ENCODE data around the gene ERC2. TPM values are rescaled to one million over a fixed set of nuclear protein-coding genes. Genes with fewer than 3 reads are reported as not detected.
A peak's percentile ranks its signal among the peaks of the same experiment; 100 is the strongest.

ERC2 gene
- total RNA-seq, 1 experiment from 2014 or later: 0.90 TPM

- H3K9me3 ChIP-seq (ENCODE audit: low read depth, low read length, poor library complexity, severe bottlenecking): no peaks in the 10 kb centered on the region
- intact Hi-C loops (cut with micrococcal nuclease; ENCODE audit: unreplicated experiment): no loop called here
- no peak overlapping the region for H3K27ac ChIP-seq (ENCODE audit: low read depth, low read length, poor library complexity, severe bottlenecking)
- ChIA-PET CTCF (no interaction called here), POLR2A (ENCODE audit: low non-redundant PET) (no interaction called here)
- BruUV-seq (replicated peaks): no TSS peak
- H3K27me3 ChIP-seq (replicated peaks; ENCODE audit: insufficient read depth, low read depth, low read length, poor library complexity): no peaks in the 10 kb centered on the region
- no peak for DNase-seq (ENCODE audit: low spot score)
- TF ChIP-seq CTCF (conservative IDR thresholded peaks at IDR 0.05; ENCODE audit: low read depth, low read length) (no peak), EZH2 (IDR thresholded peaks at IDR 0.05; ENCODE audit: borderline replicate concordance, low read depth, low read length, poor library complexity, severe bottlenecking) (no peak)
- H3K4me1 ChIP-seq (ENCODE audit: insufficient read depth, low read length, poor library complexity, severe bottlenecking): no peaks in the 10 kb centered on the region
- no peaks in the 10 kb centered on the region for H3K36me3 ChIP-seq (ENCODE audit: insufficient read depth, low read length, poor library complexity, severe bottlenecking)
- no peak overlapping the region for H3K4me3 ChIP-seq (ENCODE audit: low read depth, low read length, poor library complexity, severe bottlenecking)
Measured at GRCh38 chr3:55611121-55611520, 857.1 kb downstream of the ERC2 start.

- Histone ChIP-seq H3K4me1 (ENCODE audit: insufficient read depth, low read length, poor library complexity, severe bottlenecking) (peaks cover 8% of the 10 kb centered on the region), H3K4me3 (ENCODE audit: low read depth, low read length, poor library complexity, severe bottlenecking) (no peak overlapping the region), H3K27me3 (replicated peaks; ENCODE audit: insufficient read depth, low read depth, low read length, poor library complexity) (no peaks in the 10 kb centered on the region), H3K27ac (ENCODE audit: low read depth, low read length, poor library complexity, severe bottlenecking) (no peak overlapping the region), H3K9me3 (ENCODE audit: low read depth, low read length, poor library complexity, severe bottlenecking) (no peaks in the 10 kb centered on the region), H3K36me3 (ENCODE audit: insufficient read depth, low read length, poor library complexity, severe bottlenecking) (no peaks in the 10 kb centered on the region)
- no TSS peak for BruUV-seq (replicated peaks)
- POLR2A ChIA-PET (ENCODE audit: low non-redundant PET): no interaction called here
- DNase-seq (ENCODE audit: low spot score): no peak
- TF ChIP-seq CTCF (conservative IDR thresholded peaks at IDR 0.05; ENCODE audit: low read depth, low read length) (peak; percentile 30; the same call in 1 of the 2 replicates), EZH2 (IDR thresholded peaks at IDR 0.05; ENCODE audit: borderline replicate concordance, low read depth, low read length, poor library complexity, severe bottlenecking) (no peak)
- CTCF ChIA-PET: no interaction called here
- intact Hi-C loops (cut with micrococcal nuclease; ENCODE audit: unreplicated experiment): no loop called here
Measured at GRCh38 chr3:55609230-55609827, 858.9 kb downstream of the ERC2 start.

GRCh38 chr3:55608301-55608937 is 859.8 kb downstream of the ERC2 start:
- H3K9me3 ChIP-seq (ENCODE audit: low read depth, low read length, poor library complexity, severe bottlenecking): no peaks in the 10 kb centered on the region
- no peaks in the 10 kb centered on the region for H3K36me3 ChIP-seq (ENCODE audit: insufficient read depth, low read length, poor library complexity, severe bottlenecking)
- POLR2A ChIA-PET (ENCODE audit: low non-redundant PET): no interaction called here
- no peak for DNase-seq (ENCODE audit: low spot score)
- H3K27ac ChIP-seq (ENCODE audit: low read depth, low read length, poor library complexity, severe bottlenecking): no peak overlapping the region
- intact Hi-C loops (cut with micrococcal nuclease; ENCODE audit: unreplicated experiment): no loop called here
- CTCF ChIA-PET: no interaction called here
- H3K4me3 ChIP-seq (ENCODE audit: low read depth, low read length, poor library complexity, severe bottlenecking): no peak overlapping the region
- peaks cover 9% of the 10 kb centered on the region for H3K4me1 ChIP-seq (ENCODE audit: insufficient read depth, low read length, poor library complexity, severe bottlenecking)
- TF ChIP-seq CTCF (conservative IDR thresholded peaks at IDR 0.05; ENCODE audit: low read depth, low read length) (no peak), EZH2 (IDR thresholded peaks at IDR 0.05; ENCODE audit: borderline replicate concordance, low read depth, low read length, poor library complexity, severe bottlenecking) (no peak)
- H3K27me3 ChIP-seq (replicated peaks; ENCODE audit: insufficient read depth, low read depth, low read length, poor library complexity): no peaks in the 10 kb centered on the region
- no TSS peak for BruUV-seq (replicated peaks)

Measured in A673 (cell line).